ENCODE results near the gene SDCCAG8. TPM values are rescaled to one million over a fixed set of nuclear protein-coding genes. Genes with fewer than 3 reads are reported as not detected.

The SDCCAG8 gene
- total and polyA plus RNA-seq, 2 experiments from 2014 or later: 28.0 to 66.7 TPM

DNA sequence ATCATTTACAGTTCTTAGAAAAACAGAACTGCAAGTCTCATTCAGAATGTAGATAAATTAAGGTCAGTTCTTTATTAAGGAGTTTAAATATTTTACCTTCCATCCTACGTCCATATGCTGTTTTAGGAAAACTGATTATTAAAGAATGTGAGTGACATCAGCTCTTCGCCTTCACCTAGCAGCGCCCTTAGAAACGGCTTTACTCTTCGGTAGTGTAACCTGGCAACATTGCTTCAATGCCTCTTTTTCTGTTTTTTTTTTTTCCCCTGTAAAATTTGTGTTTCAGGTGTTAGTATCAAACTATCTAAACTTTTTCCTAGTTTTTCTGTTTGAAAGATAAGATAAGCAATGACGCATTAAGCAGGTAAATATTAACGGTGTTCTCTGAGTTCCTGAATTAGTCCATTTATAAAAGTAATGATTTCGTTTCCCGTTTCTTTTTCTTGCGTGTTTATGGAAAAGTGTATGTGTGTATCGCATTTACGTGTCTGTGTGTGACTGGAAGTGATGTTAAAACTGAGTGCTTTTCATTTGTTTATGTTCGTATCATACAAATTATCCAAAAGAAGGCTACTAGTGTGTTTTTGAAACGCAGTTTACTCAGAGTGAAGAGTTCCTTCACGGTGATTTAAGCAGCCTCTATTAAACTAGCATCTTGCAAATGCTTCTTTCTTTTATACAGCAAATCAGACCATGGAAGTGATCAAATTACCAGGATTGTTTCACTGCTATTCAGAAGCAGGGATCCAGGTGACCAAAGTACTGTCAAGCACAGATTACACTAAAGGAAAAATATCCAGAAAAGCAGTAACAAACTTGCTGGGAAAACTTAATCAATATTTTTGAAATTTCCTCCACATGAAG, 139.0 kb downstream of the SDCCAG8 start:
- Histone ChIP-seq H2AFZ (no peak overlapping the region), H3K79me2 (replicated peaks; ENCODE audit: insufficient read depth) (no peaks in the 10 kb centered on the region), H4K20me1 (replicated peaks; ENCODE audit: insufficient read depth) (no peaks in the 10 kb centered on the region), H3K27me3 (ENCODE audit: insufficient read depth) (no peaks in the 10 kb centered on the region), H3F3A (replicated peaks; ENCODE audit: low read depth) (no peaks in the 10 kb centered on the region; the same call in 1 of the 2 replicates), H3K4me2 (peak overlapping the region; percentile 20; the same call in 1 of the 2 replicates), H3K36me3 (ENCODE audit: insufficient read depth) (no peaks in the 10 kb centered on the region), H3K4me1 (ENCODE audit: insufficient read depth) (peaks cover 13% of the 10 kb centered on the region), H3K27ac (ENCODE audit: low read depth) (no peak overlapping the region), H3K9me2 (ENCODE audit: insufficient read depth) (no peaks in the 10 kb centered on the region), H3K4me3 (no peak overlapping the region)
- TF ChIP-seq CREB1 (CRISPR knock-in tag; IDR thresholded peaks at IDR 0.05; ENCODE audit: low read depth) (no peak), STAT1 (IDR thresholded peaks at IDR 0.05; ENCODE audit: unreplicated experiment) (no peak), ZNF114 (CRISPR knock-in tag; IDR thresholded peaks at IDR 0.05) (no peak), EZH2 (IDR thresholded peaks at IDR 0.05; ENCODE audit: low read depth, unreplicated experiment) (no peak), POLR2AphosphoS5 (IDR thresholded peaks at IDR 0.05; ENCODE audit: low read depth) (no peak), NANOG (IDR thresholded peaks at IDR 0.05; ENCODE audit: borderline replicate concordance) (no peak), EZH2phosphoT487 (IDR thresholded peaks at IDR 0.05; ENCODE audit: unreplicated experiment) (no peak), JUNB (IDR thresholded peaks at IDR 0.05; ENCODE audit: unreplicated experiment) (no peak), ZNF331 (CRISPR knock-in tag; IDR thresholded peaks at IDR 0.05; ENCODE audit: low read depth) (no peak)
- TF ChIP-seq, protein P1, sequence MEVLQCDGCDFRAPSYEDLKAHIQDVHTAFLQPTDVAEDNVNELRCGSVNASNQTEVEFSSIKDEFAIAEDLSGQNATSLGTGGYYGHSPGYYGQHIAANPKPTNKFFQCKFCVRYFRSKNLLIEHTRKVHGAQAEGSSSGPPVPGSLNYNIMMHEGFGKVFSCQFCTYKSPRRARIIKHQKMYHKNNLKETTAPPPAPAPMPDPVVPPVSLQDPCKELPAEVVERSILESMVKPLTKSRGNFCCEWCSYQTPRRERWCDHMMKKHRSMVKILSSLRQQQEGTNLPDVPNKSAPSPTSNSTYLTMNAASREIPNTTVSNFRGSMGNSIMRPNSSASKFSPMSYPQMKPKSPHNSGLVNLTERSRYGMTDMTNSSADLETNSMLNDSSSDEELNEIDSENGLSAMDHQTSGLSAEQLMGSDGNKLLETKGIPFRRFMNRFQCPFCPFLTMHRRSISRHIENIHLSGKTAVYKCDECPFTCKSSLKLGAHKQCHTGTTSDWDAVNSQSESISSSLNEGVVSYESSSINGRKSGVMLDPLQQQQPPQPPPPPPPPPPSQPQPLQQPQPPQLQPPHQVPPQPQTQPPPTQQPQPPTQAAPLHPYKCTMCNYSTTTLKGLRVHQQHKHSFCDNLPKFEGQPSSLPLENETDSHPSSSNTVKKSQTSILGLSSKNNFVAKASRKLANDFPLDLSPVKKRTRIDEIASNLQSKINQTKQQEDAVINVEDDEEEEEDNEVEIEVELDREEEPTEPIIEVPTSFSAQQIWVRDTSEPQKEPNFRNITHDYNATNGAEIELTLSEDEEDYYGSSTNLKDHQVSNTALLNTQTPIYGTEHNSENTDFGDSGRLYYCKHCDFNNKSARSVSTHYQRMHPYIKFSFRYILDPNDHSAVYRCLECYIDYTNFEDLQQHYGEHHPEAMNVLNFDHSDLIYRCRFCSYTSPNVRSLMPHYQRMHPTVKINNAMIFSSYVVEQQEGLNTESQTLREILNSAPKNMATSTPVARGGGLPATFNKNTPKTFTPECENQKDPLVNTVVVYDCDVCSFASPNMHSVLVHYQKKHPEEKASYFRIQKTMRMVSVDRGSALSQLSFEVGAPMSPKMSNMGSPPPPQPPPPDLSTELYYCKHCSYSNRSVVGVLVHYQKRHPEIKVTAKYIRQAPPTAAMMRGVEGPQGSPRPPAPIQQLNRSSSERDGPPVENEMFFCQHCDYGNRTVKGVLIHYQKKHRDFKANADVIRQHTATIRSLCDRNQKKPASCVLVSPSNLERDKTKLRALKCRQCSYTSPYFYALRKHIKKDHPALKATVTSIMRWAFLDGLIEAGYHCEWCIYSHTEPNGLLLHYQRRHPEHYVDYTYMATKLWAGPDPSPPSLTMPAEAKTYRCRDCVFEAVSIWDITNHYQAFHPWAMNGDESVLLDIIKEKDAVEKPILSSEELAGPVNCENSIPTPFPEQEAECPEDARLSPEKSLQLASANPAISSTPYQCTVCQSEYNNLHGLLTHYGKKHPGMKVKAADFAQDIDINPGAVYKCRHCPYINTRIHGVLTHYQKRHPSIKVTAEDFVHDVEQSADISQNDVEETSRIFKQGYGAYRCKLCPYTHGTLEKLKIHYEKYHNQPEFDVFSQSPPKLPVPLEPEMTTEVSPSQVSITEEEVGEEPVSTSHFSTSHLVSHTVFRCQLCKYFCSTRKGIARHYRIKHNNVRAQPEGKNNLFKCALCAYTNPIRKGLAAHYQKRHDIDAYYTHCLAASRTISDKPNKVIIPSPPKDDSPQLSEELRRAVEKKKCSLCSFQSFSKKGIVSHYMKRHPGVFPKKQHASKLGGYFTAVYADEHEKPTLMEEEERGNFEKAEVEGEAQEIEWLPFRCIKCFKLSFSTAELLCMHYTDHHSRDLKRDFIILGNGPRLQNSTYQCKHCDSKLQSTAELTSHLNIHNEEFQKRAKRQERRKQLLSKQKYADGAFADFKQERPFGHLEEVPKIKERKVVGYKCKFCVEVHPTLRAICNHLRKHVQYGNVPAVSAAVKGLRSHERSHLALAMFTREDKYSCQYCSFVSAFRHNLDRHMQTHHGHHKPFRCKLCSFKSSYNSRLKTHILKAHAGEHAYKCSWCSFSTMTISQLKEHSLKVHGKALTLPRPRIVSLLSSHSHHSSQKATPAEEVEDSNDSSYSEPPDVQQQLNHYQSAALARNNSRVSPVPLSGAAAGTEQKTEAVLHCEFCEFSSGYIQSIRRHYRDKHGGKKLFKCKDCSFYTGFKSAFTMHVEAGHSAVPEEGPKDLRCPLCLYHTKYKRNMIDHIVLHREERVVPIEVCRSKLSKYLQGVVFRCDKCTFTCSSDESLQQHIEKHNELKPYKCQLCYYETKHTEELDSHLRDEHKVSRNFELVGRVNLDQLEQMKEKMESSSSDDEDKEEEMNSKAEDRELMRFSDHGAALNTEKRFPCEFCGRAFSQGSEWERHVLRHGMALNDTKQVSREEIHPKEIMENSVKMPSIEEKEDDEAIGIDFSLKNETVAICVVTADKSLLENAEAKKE (CRISPR knock-in tag; IDR thresholded peaks at IDR 0.05): no peak
- TF ChIP-seq, protein P2, sequence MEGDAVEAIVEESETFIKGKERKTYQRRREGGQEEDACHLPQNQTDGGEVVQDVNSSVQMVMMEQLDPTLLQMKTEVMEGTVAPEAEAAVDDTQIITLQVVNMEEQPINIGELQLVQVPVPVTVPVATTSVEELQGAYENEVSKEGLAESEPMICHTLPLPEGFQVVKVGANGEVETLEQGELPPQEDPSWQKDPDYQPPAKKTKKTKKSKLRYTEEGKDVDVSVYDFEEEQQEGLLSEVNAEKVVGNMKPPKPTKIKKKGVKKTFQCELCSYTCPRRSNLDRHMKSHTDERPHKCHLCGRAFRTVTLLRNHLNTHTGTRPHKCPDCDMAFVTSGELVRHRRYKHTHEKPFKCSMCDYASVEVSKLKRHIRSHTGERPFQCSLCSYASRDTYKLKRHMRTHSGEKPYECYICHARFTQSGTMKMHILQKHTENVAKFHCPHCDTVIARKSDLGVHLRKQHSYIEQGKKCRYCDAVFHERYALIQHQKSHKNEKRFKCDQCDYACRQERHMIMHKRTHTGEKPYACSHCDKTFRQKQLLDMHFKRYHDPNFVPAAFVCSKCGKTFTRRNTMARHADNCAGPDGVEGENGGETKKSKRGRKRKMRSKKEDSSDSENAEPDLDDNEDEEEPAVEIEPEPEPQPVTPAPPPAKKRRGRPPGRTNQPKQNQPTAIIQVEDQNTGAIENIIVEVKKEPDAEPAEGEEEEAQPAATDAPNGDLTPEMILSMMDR (conservative IDR thresholded peaks at IDR 0.05; ENCODE audit: low read depth in 2 of 2): no peak
- TF ChIP-seq, protein P3, sequence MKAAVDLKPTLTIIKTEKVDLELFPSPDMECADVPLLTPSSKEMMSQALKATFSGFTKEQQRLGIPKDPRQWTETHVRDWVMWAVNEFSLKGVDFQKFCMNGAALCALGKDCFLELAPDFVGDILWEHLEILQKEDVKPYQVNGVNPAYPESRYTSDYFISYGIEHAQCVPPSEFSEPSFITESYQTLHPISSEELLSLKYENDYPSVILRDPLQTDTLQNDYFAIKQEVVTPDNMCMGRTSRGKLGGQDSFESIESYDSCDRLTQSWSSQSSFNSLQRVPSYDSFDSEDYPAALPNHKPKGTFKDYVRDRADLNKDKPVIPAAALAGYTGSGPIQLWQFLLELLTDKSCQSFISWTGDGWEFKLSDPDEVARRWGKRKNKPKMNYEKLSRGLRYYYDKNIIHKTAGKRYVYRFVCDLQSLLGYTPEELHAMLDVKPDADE (IDR thresholded peaks at IDR 0.05): no peak
- TF ChIP-seq, protein P4, sequence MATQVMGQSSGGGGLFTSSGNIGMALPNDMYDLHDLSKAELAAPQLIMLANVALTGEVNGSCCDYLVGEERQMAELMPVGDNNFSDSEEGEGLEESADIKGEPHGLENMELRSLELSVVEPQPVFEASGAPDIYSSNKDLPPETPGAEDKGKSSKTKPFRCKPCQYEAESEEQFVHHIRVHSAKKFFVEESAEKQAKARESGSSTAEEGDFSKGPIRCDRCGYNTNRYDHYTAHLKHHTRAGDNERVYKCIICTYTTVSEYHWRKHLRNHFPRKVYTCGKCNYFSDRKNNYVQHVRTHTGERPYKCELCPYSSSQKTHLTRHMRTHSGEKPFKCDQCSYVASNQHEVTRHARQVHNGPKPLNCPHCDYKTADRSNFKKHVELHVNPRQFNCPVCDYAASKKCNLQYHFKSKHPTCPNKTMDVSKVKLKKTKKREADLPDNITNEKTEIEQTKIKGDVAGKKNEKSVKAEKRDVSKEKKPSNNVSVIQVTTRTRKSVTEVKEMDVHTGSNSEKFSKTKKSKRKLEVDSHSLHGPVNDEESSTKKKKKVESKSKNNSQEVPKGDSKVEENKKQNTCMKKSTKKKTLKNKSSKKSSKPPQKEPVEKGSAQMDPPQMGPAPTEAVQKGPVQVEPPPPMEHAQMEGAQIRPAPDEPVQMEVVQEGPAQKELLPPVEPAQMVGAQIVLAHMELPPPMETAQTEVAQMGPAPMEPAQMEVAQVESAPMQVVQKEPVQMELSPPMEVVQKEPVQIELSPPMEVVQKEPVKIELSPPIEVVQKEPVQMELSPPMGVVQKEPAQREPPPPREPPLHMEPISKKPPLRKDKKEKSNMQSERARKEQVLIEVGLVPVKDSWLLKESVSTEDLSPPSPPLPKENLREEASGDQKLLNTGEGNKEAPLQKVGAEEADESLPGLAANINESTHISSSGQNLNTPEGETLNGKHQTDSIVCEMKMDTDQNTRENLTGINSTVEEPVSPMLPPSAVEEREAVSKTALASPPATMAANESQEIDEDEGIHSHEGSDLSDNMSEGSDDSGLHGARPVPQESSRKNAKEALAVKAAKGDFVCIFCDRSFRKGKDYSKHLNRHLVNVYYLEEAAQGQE (IDR thresholded peaks at IDR 0.05; ENCODE audit: unreplicated experiment): no peak
- ATAC-seq (no peak), DNase-seq (ENCODE audit: low spot score) (no peak)
- Mint-ChIP-seq H3K4me3 (no peak overlapping the region), H3K36me3 (ENCODE audit: low read depth) (no peaks in the 10 kb centered on the region), H3K27me3 (ENCODE audit: insufficient read depth, low read depth, poor library complexity) (no peaks in the 10 kb centered on the region), H3K4me1 (peaks cover 26% of the 10 kb centered on the region), H3K9me3 (no peaks in the 10 kb centered on the region), H3K27ac (no peak overlapping the region)

Measured in GM23338 (cell line).